CD14-positive monocyte (primary cell): ENCODE data around the gene ZNF555. TPM values are rescaled to one million over a fixed set of nuclear protein-coding genes. Genes with fewer than 3 reads are reported as not detected.

Source experiments
- DNase-seq, 3 donors: peaks; one replicate each; pipeline ENCODE4 v3.0.0-alpha.2; 2011 to 2022
- H2AFZ ChIP-seq: 2 replicates; pipeline ENCODE4 v1.6.0; 2012; ENCODE audit warnings: mild to moderate bottlenecking, low read depth, low read length, inconsistent platforms; ENCODE audit not compliant: insufficient read depth, poor library complexity, severe bottlenecking
- H3K27ac ChIP-seq, 2 donors: 1 replicate in 1 of 2; 2 replicates in 1 of 2; pipeline ENCODE4 v1.5.1; 2012 to 2013; ENCODE audit warnings: low read length in 2 of 2, control low read depth in 1 of 2, inconsistent platforms in 1 of 2, low read depth in 1 of 2, mild to moderate bottlenecking in 1 of 2
- H3K27me3 ChIP-seq, 2 donors: one replicate each; pipeline versions ENCODE4 v1.6.0 to v1.6.1; 2011 to 2013; ENCODE audit warnings: low read length in 2 of 2; ENCODE audit not compliant: control insufficient read depth in 2 of 2, insufficient read depth in 2 of 2
- H3K36me3 ChIP-seq, 2 donors: replicated peaks in 1 of 2; 1 replicate in 1 of 2; 2 replicates in 1 of 2; pipeline versions ENCODE4 v1.5.1 to v1.6.1; 2012 to 2013; ENCODE audit warnings: low read length in 2 of 2, control low read depth in 1 of 2, inconsistent platforms in 1 of 2, mild to moderate bottlenecking in 1 of 2; ENCODE audit not compliant: insufficient read depth in 2 of 2, control insufficient read depth in 1 of 2
- H3K4me1 ChIP-seq, 2 donors: 1 replicate in 1 of 2; 2 replicates in 1 of 2; pipeline versions ENCODE4 v1.5.1 to v1.6.1; 2012 to 2013; ENCODE audit warnings: low read length in 2 of 2, control low read depth in 1 of 2, inconsistent platforms in 1 of 2, mild to moderate bottlenecking in 1 of 2, moderate library complexity in 1 of 2; ENCODE audit not compliant: insufficient read depth in 2 of 2, control insufficient read depth in 1 of 2
- H3K4me2 ChIP-seq: replicated peaks from 2 replicates; pipeline ENCODE3; 2012; ENCODE audit warnings: low read length, moderate library complexity, mild to moderate bottlenecking; ENCODE audit not compliant: poor library complexity, severe bottlenecking; ENCODE audit errors: extremely low read depth
- H3K4me3 ChIP-seq, 3 experiments: fragments of 200-600 bp in 1 of 3; sonication (generic) in 1 of 3; replicated peaks in 1 of 3; 1 replicate in 2 of 3; 2 replicates in 1 of 3; pipeline ENCODE4 v1.5.1; 2011 to 2013; ENCODE audit warnings: low read length in 3 of 3, mild to moderate bottlenecking in 3 of 3, control low read depth in 2 of 3, low read depth in 2 of 3, inconsistent platforms in 1 of 3, moderate library complexity in 1 of 3
- H3K79me2 ChIP-seq: 2 replicates; pipeline ENCODE4 v1.6.0; 2012; ENCODE audit warnings: mild to moderate bottlenecking, control low read depth, inconsistent platforms, low read length, moderate library complexity; ENCODE audit not compliant: insufficient read depth
- H3K9ac ChIP-seq: 2 replicates; pipeline ENCODE4 v1.6.0; 2017; ENCODE audit warnings: low read length, mild to moderate bottlenecking; ENCODE audit not compliant: insufficient read depth, poor library complexity, severe bottlenecking
- H3K9me3 ChIP-seq, 2 donors: replicated peaks in 1 of 2; 1 replicate in 1 of 2; 2 replicates in 1 of 2; pipeline versions ENCODE4 v1.5.1 to v1.6.1; 2012 to 2013; ENCODE audit warnings: low read length in 2 of 2, control low read depth in 1 of 2; ENCODE audit not compliant: control insufficient read depth in 1 of 2, insufficient read depth in 1 of 2
- H4K20me1 ChIP-seq: 2 replicates; pipeline ENCODE4 v1.6.0; 2012; ENCODE audit warnings: mild to moderate bottlenecking, low read length, control low read depth, moderate library complexity; ENCODE audit not compliant: insufficient read depth
- H3K27ac Mint-ChIP-seq, 7 donors: one replicate each; pipeline ENCODE4 v1.8.0; 2020; ENCODE audit warnings: mild to moderate bottlenecking in 7 of 7, mixed read lengths in 7 of 7, moderate library complexity in 6 of 7, inconsistent platforms in 2 of 7
- H3K27me3 Mint-ChIP-seq, 3 donors: one replicate each; pipeline ENCODE4 v1.8.0; 2021 to 2022; ENCODE audit warnings: low read depth in 3 of 3, mild to moderate bottlenecking in 3 of 3, mixed read lengths in 3 of 3, moderate library complexity in 3 of 3, inconsistent platforms in 1 of 3
- H3K36me3 Mint-ChIP-seq, 2 donors: one replicate each; pipeline ENCODE4 v1.8.0; 2020; ENCODE audit warnings: mixed read lengths in 2 of 2, inconsistent platforms in 1 of 2, mild to moderate bottlenecking in 1 of 2
- H3K4me1 Mint-ChIP-seq: one replicate; pipeline ENCODE4 v1.8.0; 2020; ENCODE audit warnings: mild to moderate bottlenecking, mixed read lengths
- H3K4me3 Mint-ChIP-seq, 2 donors: one replicate each; pipeline ENCODE4 v1.8.0; 2020; ENCODE audit warnings: mild to moderate bottlenecking in 2 of 2, mixed read lengths in 2 of 2, moderate library complexity in 1 of 2
- H3K9me3 Mint-ChIP-seq, 7 donors: one replicate each; pipeline ENCODE4 v1.8.0; 2020 to 2022; ENCODE audit warnings: mixed read lengths in 7 of 7, mild to moderate bottlenecking in 6 of 7, moderate library complexity in 6 of 7, inconsistent platforms in 2 of 7
- WGBS: methylation state at CpG from one replicate; pipeline ENCODE4 v1.1.5; 2013; ENCODE audit warnings: missing lambda C conversion rate; ENCODE audit not compliant: insufficient coverage; 5-methylcytosine and 5-hydroxymethylcytosine counted together
- intact Hi-C, 2 donors: fragments of 100-400 bp; cut with micrococcal nuclease; formaldehyde crosslinking; loops; one replicate each; pipeline versions ENCODE4 v1.15.0 to v1.15.1; 2023
- polyA plus RNA-seq, 3 donors: library from polyadenylated mRNA; depleted of rRNA in 1 of 3; unstranded in 2 of 3; stranded (reverse) in 1 of 3; fragments of 300-500 nt in 2 of 3; fragments of >200 nt in 1 of 3; fragmentation: Illumina TruSeq in 2 of 3; gene quantifications; 1 replicate in 2 of 3; 2 replicates in 1 of 3; pipeline ENCODE4 v1.2.3, GENCODE V29; 2012 to 2021
- TF ChIP-seq, protein P1 (sequence below): fragments of 200-600 bp; IDR thresholded peaks from one replicate; pipeline ENCODE4 v1.8.0; 2022; ENCODE audit warnings: antibody characterized with exemption, mild to moderate bottlenecking

ZNF555 gene
- polyA plus RNA-seq, 3 donors, result 2.2 to 2.9 (median 2.6) TPM

DNA sequence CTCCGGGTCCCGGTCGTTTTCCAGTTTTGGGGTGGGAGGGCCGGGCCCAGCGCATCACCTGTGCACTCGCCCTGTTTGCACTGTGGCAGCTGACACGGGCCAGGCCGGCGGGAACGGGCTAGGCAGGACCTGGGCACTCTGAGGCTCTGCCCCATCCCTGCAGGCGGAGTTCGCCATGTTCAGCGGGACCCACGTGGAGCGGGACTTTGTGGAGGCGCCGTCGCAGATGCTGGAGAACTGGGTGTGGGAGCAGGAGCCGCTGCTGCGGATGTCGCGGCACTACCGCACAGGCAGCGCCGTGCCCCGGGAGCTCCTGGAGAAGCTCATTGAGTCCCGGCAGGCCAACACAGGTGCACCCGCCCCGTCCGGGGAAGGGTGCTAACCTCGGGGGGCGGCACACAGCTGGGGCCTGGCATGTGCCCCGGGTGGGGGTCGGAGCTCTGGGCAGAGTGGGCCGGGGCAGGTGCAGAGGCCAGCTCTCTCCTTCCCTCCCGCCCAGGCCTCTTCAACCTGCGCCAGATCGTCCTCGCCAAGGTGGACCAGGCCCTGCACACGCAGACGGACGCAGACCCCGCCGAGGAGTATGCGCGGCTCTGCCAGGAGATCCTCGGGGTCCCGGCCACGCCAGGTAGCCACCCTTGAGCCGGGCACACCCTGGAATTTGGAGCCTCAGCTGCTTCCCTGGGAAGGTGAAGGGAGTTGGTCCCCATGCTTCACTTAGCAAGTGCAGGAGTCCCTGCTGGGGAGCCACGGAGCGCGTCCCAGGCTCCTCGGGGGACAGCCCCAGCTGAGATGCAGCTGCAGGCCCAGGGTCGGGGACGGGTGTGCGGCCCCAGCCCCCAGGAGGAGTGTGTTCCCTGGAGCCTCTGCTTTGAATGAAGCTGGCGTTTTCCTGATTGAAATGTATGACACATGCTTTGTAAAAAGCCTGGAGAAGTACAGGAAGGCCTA, 30.9 kb upstream of the ZNF555 start:
- Mint-ChIP-seq H3K9me3 (peaks cover 0 to 2% (median 0%) of the 10 kb centered on the region in 7 donors), H3K4me1 (no peaks in the 10 kb centered on the region), H3K36me3 (peaks cover 23 to 48% of the 10 kb centered on the region in 2 donors), H3K27ac (peak overlapping the region in 1 of 7 donors; percentile 71), H3K27me3 (peaks cover 0 to 2% (median 0%) of the 10 kb centered on the region in 3 donors), H3K4me3 (no peak overlapping the region)
- H3K4me3 ChIP-seq, result no peak overlapping the region
- no peak for DNase-seq
- no peaks in the 10 kb centered on the region for H3K79me2 ChIP-seq
- intact Hi-C loops, result loop anchor here in 1 of 2 donors (5.0 kb wide), 1 partner anchor 57 kb away; the partner anchor contains the start of gene ZNF556
- H4K20me1 ChIP-seq, result no peaks in the 10 kb centered on the region
- no peak overlapping the region for H3K27ac ChIP-seq
- H3K4me1 ChIP-seq, result no peaks in the 10 kb centered on the region
- H3K9me3 ChIP-seq, result no peaks in the 10 kb centered on the region
- H2AFZ ChIP-seq, result no peak overlapping the region
- H3K36me3 ChIP-seq, result peaks cover 24 to 28% of the 10 kb centered on the region in 2 donors
- H3K4me2 ChIP-seq, result no peak overlapping the region
- no peak overlapping the region for H3K9ac ChIP-seq
- 98% methylated on average over 45 of the region's 58 CpGs for WGBS
- TF ChIP-seq, protein P1, sequence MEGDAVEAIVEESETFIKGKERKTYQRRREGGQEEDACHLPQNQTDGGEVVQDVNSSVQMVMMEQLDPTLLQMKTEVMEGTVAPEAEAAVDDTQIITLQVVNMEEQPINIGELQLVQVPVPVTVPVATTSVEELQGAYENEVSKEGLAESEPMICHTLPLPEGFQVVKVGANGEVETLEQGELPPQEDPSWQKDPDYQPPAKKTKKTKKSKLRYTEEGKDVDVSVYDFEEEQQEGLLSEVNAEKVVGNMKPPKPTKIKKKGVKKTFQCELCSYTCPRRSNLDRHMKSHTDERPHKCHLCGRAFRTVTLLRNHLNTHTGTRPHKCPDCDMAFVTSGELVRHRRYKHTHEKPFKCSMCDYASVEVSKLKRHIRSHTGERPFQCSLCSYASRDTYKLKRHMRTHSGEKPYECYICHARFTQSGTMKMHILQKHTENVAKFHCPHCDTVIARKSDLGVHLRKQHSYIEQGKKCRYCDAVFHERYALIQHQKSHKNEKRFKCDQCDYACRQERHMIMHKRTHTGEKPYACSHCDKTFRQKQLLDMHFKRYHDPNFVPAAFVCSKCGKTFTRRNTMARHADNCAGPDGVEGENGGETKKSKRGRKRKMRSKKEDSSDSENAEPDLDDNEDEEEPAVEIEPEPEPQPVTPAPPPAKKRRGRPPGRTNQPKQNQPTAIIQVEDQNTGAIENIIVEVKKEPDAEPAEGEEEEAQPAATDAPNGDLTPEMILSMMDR, result no peak
- H3K27me3 ChIP-seq, result no peaks in the 10 kb centered on the region

DNA sequence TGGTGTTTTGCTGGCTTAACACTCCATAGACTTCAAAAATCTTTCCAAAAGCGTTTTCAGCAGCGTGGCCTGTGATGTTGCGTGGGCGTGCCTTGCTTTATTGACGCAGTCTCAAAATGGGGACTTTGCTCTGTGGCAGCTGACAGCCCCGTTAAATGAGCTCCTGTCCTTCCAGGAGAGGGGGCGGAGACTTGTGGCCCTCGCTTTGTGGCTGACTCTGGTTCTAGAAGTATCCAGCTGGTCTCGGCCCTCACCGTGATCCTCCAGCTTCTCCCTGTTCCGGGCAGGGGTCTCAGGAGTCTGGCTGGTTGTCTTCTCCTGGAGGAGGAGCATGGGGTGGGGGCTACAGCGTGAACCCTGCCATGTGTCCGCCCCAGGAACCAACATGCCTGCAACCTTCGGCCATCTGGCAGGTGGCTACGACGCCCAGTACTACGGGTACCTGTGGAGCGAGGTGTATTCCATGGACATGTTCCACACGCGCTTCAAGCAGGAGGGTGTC, 30.0 kb upstream of the ZNF555 start:
- Histone ChIP-seq H3K79me2 (no peaks in the 10 kb centered on the region), H3K36me3 (peaks cover 24% of the 10 kb centered on the region in 2 donors), H3K27ac (no peak overlapping the region), H3K9me3 (no peaks in the 10 kb centered on the region), H4K20me1 (no peaks in the 10 kb centered on the region), H2AFZ (no peak overlapping the region), H3K9ac (no peak overlapping the region), H3K4me1 (no peaks in the 10 kb centered on the region), H3K27me3 (no peaks in the 10 kb centered on the region), H3K4me3 (no peak overlapping the region), H3K4me2 (no peak overlapping the region)
- H3K27ac Mint-ChIP-seq, result no peak overlapping the region
- no peaks in the 10 kb centered on the region for H3K4me1 Mint-ChIP-seq
- WGBS, result 98% methylated on average over 20 of the region's 20 CpGs
- no peak for DNase-seq
- peaks cover 0 to 2% (median 0%) of the 10 kb centered on the region in 7 donors for H3K9me3 Mint-ChIP-seq
- H3K4me3 Mint-ChIP-seq, result no peak overlapping the region
- peaks cover 0 to 2% (median 0%) of the 10 kb centered on the region in 3 donors for H3K27me3 Mint-ChIP-seq
- peaks cover 21 to 41% of the 10 kb centered on the region in 2 donors for H3K36me3 Mint-ChIP-seq
- TF ChIP-seq, protein P1, result no peak
- intact Hi-C loops, result loop anchor here in 1 of 2 donors (5.0 kb wide), 1 partner anchor 56 kb away; the partner anchor contains the start of gene ZNF556
